NCI-H446 treated with DMSO at 0.1 percent for 48 hours (cell line): ENCODE data around the gene TRIM7.
"Not testable (repeated sequence)": the region's sequence is repeated elsewhere in the genome, so short reads cannot be mapped to it uniquely, and the experiment has no call there.

Experiments
- DNase-seq: peaks from one replicate; lab custom pipeline; 2025; lab: John Stamatoyannopoulos, UW

The TRIM7 gene

GRCh38 chr5:181192337-181193046 lies 12.5 kb downstream of the TRIM7 start:
- DNase-seq = no peak

- DNase-seq = no peak
Observed at GRCh38 chr5:181191526-181192336, 13.3 kb downstream of the TRIM7 start.

GRCh38 chr5:181190711-181191525 lies 14.1 kb downstream of the TRIM7 start:
- no peak for DNase-seq

- no peak for DNase-seq
Observed at GRCh38 chr5:181189962-181190710, 14.9 kb downstream of the TRIM7 start.

GRCh38 chr5:181189363-181189961 lies 15.5 kb downstream of the TRIM7 start:
- no peak for DNase-seq

- DNase-seq = no peak
Observed at GRCh38 chr5:181188700-181189362, 16.2 kb downstream of the TRIM7 start.

- DNase-seq = no peak
Observed at GRCh38 chr5:181187500-181188213, 17.3 kb downstream of the TRIM7 start.

GRCh38 chr5:181186986-181187499 lies 18.0 kb downstream of the TRIM7 start:
- DNase-seq = no peak

- DNase-seq = no peak
Observed at GRCh38 chr5:181186022-181186421, 19.0 kb downstream of the TRIM7 start.

GRCh38 chr5:181185560-181185959 lies 19.4 kb downstream of the TRIM7 start:
- DNase-seq = no peak

GRCh38 chr5:181184845-181185216 lies 20.2 kb downstream of the TRIM7 start:
- DNase-seq = no peak

- DNase-seq = no peak
Observed at GRCh38 chr5:181182651-181183050, 22.3 kb downstream of the TRIM7 start.

GRCh38 chr5:181181650-181182565 lies 23.1 kb downstream of the TRIM7 start:
- DNase-seq = no peak

- DNase-seq = not testable (repeated sequence)
Observed at GRCh38 chr5:181177559-181177958, 27.4 kb downstream of the TRIM7 start.

- DNase-seq = no peak
Observed at GRCh38 chr5:181176254-181176952, 28.6 kb downstream of the TRIM7 start.

GRCh38 chr5:181173420-181174342 lies 31.3 kb downstream of the TRIM7 start:
- DNase-seq = no peak

- DNase-seq = no peak
Observed at GRCh38 chr5:181173027-181173419, 32.0 kb downstream of the TRIM7 start.
